Glutamatergic neuron (in vitro differentiated cells): ENCODE data around the gene PBX3. TPM values are rescaled to one million over a fixed set of nuclear protein-coding genes. Genes with fewer than 3 reads are reported as not detected.

Source experiments
- DNase-seq: peaks from one replicate; pipeline ENCODE4 v3.0.0; 2022
- H3K27ac Mint-ChIP-seq: one replicate; pipeline ENCODE4 v1.8.0; 2020; ENCODE audit warnings: mild to moderate bottlenecking, mixed read lengths, inconsistent platforms; ENCODE audit not compliant: unreplicated experiment
- H3K27me3 Mint-ChIP-seq: one replicate; pipeline ENCODE4 v1.8.0; 2020; ENCODE audit warnings: mild to moderate bottlenecking, moderate library complexity, mixed read lengths, inconsistent platforms; ENCODE audit not compliant: unreplicated experiment
- H3K36me3 Mint-ChIP-seq: one replicate; pipeline ENCODE4 v1.8.0; 2020; ENCODE audit warnings: mild to moderate bottlenecking, mixed read lengths, inconsistent platforms; ENCODE audit not compliant: unreplicated experiment
- H3K4me1 Mint-ChIP-seq: one replicate; pipeline ENCODE4 v1.8.0; 2020; ENCODE audit warnings: mild to moderate bottlenecking, low read depth, mixed read lengths, inconsistent platforms; ENCODE audit not compliant: unreplicated experiment
- H3K4me3 Mint-ChIP-seq: one replicate; pipeline ENCODE4 v1.8.0; 2020; ENCODE audit warnings: mild to moderate bottlenecking, mixed read lengths, inconsistent platforms; ENCODE audit not compliant: unreplicated experiment
- H3K9me3 Mint-ChIP-seq: one replicate; pipeline ENCODE4 v1.8.0; 2020; ENCODE audit warnings: mild to moderate bottlenecking, moderate library complexity, mixed read lengths, inconsistent platforms; ENCODE audit not compliant: unreplicated experiment
- CTCF ChIP-seq: fragments of 200-600 bp; sonication (generic); IDR thresholded peaks from one replicate; pipeline ENCODE4 v1.5.0; 2021; ENCODE audit not compliant: partially characterized antibody, unreplicated experiment
- total RNA-seq: library from RNA; stranded (reverse); fragmentation: NEBNext Ultra II Directional; extraction: Animal tissue kit (Norgen Biotek cat#: 25700); gene quantifications from one replicate; pipeline ENCODE4 v1.2.1, GENCODE V29; 2021; ENCODE audit not compliant: unreplicated experiment

The PBX3 gene
- total RNA-seq, 1 donor from 2014 or later, result 51.2 TPM

- no peaks in the 10 kb centered on the region for H3K36me3 Mint-ChIP-seq
These were observed 104.8 kb downstream of the PBX3 start for GRCh38 chr9:125851979-125852378.

GRCh38 chr9:125852386-125852785, 105.2 kb downstream of the PBX3 start:
- peak overlapping the region; percentile 90 for H3K27ac Mint-ChIP-seq
- no peaks in the 10 kb centered on the region for H3K9me3 Mint-ChIP-seq
- no peak for DNase-seq
- peak overlapping the region; percentile 35 for H3K4me3 Mint-ChIP-seq
- peaks cover 30% of the 10 kb centered on the region for H3K4me1 Mint-ChIP-seq
- no peaks in the 10 kb centered on the region for H3K27me3 Mint-ChIP-seq
- H3K36me3 Mint-ChIP-seq, result no peaks in the 10 kb centered on the region
- no peak for TF ChIP-seq CTCF

More at GRCh38 chr9:125851979-125852378, 104.8 kb downstream of the PBX3 start:
- Mint-ChIP-seq H3K27me3 (no peaks in the 10 kb centered on the region), H3K9me3 (no peaks in the 10 kb centered on the region), H3K4me1 (peaks cover 28% of the 10 kb centered on the region), H3K27ac (peak overlapping the region; percentile 90), H3K4me3 (peak overlapping the region; percentile 35)
- DNase-seq, result no peak
- TF ChIP-seq CTCF, result no peak

DNA sequence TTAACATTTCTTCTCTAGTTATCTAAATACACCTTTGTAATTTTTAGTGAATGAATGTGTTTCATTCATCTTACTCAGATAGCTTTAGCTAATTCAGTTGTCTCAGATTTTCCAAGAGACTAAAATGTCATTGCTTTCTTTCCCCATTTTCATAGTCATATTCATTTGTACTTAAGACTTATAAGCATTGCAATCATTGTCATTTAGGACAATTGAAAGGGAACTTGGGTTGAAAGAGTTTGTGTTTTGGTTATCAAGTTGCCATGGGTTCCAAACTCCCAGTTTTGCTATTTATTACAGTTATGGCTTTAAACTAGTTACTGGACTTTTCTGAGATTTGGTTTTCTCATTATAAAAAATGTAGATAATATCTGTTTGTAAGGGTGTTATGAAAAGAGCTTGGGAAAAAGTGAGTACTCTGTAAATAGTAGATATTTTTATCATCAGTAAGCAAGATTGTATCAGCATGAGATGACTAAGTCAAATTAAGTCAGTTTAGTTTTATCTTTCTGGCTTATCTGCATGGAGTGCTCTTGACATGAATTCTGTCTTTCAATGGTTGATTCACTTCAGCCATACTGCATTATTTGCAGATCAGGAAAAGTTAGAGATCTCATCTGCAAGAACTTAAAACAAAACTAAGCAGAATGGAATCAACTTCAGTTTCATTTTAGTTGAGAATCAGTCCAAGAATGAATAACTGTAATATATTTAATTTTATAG, 107.5 kb downstream of the PBX3 start:
- no peak for DNase-seq
- no peak overlapping the region for H3K4me3 Mint-ChIP-seq
- no peaks in the 10 kb centered on the region for H3K27me3 Mint-ChIP-seq

DNA sequence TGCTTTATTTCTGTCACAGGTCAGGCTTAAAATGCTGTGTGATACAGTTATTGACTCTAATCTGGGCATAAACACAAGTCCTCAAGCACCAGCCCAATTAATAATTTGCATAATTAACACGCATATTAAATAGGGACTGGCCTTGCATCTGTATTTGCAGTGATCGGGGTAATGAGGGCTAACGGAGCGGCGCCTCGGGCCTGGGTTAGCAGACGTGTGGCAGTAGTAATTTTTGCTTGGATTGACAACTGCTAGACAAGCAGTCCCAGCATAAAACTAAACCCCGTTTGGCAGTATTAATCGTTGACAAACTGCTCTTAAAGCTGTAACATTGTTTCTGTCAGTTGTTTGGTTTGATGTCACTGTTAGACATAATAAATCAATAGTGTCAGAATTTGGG, 109.2 kb downstream of the PBX3 start:
- DNase-seq, result no peak
- no peak overlapping the region for H3K27ac Mint-ChIP-seq
- H3K36me3 Mint-ChIP-seq, result peaks cover under 1% of the 10 kb centered on the region
- peaks cover 19% of the 10 kb centered on the region for H3K4me1 Mint-ChIP-seq
- no peak overlapping the region for H3K4me3 Mint-ChIP-seq
- H3K27me3 Mint-ChIP-seq, result no peaks in the 10 kb centered on the region
- TF ChIP-seq CTCF, result no peak
- H3K9me3 Mint-ChIP-seq, result no peaks in the 10 kb centered on the region

More for the DNA sequence above, 107.5 kb downstream of the PBX3 start:
- Mint-ChIP-seq H3K4me1 (peaks cover 25% of the 10 kb centered on the region), H3K27ac (no peak overlapping the region), H3K9me3 (no peaks in the 10 kb centered on the region), H3K36me3 (no peaks in the 10 kb centered on the region)
- no peak for TF ChIP-seq CTCF

DNA sequence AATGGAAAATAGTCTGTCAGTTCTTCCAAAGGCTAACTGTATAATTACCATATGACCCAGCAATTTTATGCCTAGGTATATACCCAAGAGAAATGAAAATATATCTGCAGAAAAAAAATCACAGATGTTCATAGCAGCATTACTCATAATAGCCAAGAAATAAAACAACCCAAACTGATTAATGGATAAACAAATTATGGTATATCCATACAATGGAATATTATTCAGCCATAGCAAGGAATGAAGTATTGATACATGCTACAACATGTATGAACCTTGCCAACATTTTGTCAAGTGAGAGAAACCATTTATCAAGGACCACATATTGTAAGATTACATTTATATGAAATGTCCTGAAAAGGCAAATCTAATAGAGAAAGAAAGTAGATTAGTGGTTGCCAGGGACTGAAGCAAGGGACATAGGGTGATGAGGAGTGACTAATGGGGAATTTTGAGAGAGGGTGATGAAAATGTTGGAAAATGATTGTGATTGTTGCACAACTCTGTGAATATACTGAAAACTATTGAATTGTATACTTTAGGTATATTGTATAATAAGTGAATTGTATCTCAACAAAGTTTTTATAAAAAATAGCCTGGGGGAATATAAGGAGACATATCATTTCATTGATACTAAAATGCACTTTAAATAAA, 114.4 kb downstream of the PBX3 start:
- no peak overlapping the region for H3K27ac Mint-ChIP-seq
- no peak for TF ChIP-seq CTCF
- peaks cover 8% of the 10 kb centered on the region for H3K4me1 Mint-ChIP-seq
- H3K27me3 Mint-ChIP-seq, result no peaks in the 10 kb centered on the region
- no peak for DNase-seq
- H3K9me3 Mint-ChIP-seq, result no peaks in the 10 kb centered on the region
- H3K36me3 Mint-ChIP-seq, result peaks cover 6% of the 10 kb centered on the region
- no peak overlapping the region for H3K4me3 Mint-ChIP-seq
